SKM-1 (cell line): ENCODE measurements around the gene POMP.
"Not testable (repeated sequence)": the region's sequence is repeated elsewhere in the genome, so short reads cannot be mapped to it uniquely, and the experiment has no call there.

ENCODE experiments used
- DNase-seq: peaks from one replicate; lab custom pipeline; 2025; ENCODE audit not compliant: unreplicated experiment; lab: John Stamatoyannopoulos, UW

The POMP gene

GRCh38 chr13:28637714-28638355 lies 21.1 kb upstream of the POMP start:
- DNase-seq: no peak

GRCh38 chr13:28638756-28639155 lies 20.2 kb upstream of the POMP start:
- no peak for DNase-seq

- no peak for DNase-seq
Observed at GRCh38 chr13:28640861-28641599, 17.9 kb upstream of the POMP start.

- no peak for DNase-seq
Observed at GRCh38 chr13:28641600-28641926, 17.4 kb upstream of the POMP start.

GRCh38 chr13:28650284-28650683 lies 8.6 kb upstream of the POMP start:
- no peak for DNase-seq

GRCh38 chr13:28651810-28652401 lies 7.0 kb upstream of the POMP start:
- DNase-seq: no peak

GRCh38 chr13:28653111-28653510 lies 5.8 kb upstream of the POMP start:
- no peak for DNase-seq

GRCh38 chr13:28654276-28654675 lies 4.7 kb upstream of the POMP start:
- DNase-seq: no peak

GRCh38 chr13:28655561-28655960 lies 3.4 kb upstream of the POMP start:
- DNase-seq: no peak

- no peak for DNase-seq
Observed at GRCh38 chr13:28657784-28658538, 969 bp upstream of the POMP start.

GRCh38 chr13:28658539-28658795 lies 463 bp upstream of the POMP start:
- DNase-seq: no peak

GRCh38 chr13:28659621-28659970 lies 666 bp downstream of the POMP start:
- DNase-seq: no peak

- no peak for DNase-seq
Observed at GRCh38 chr13:28666897-28667488, 8.1 kb downstream of the POMP start.

- peak; percentile 55 for DNase-seq
Observed at GRCh38 chr13:28671126-28671792, 12.3 kb downstream of the POMP start.

- no peak for DNase-seq
Observed at GRCh38 chr13:28678809-28679208, 19.9 kb downstream of the POMP start.

- DNase-seq: no peak
Observed at GRCh38 chr13:28679628-28680027, 20.7 kb downstream of the POMP start.

- DNase-seq: no peak
Observed at GRCh38 chr13:28680541-28680940, 21.6 kb downstream of the POMP start.

GRCh38 chr13:28683169-28683568 lies 24.2 kb downstream of the POMP start:
- not testable (repeated sequence) for DNase-seq

GRCh38 chr13:28684257-28684656 lies 25.3 kb downstream of the POMP start:
- no peak for DNase-seq

- no peak for DNase-seq
Observed at GRCh38 chr13:28685114-28685513, 26.2 kb downstream of the POMP start.

GRCh38 chr13:28685892-28686291 lies 27.0 kb downstream of the POMP start:
- DNase-seq: no peak
